GM18861 (cell line): ENCODE measurements around the gene SPRED1.

Experiments
- ATAC-seq: cut with Tn5 transposase; IDR thresholded peaks from one replicate; pipeline ENCODE4 v1.9.1; 2021; ENCODE audit not compliant: unreplicated experiment

The SPRED1 gene

GRCh38 chr15:38344351-38344750 lies 91.7 kb downstream of the SPRED1 start:
- no peak for ATAC-seq

GRCh38 chr15:38349251-38349650 lies 96.6 kb downstream of the SPRED1 start:
- no peak for ATAC-seq

- no peak for ATAC-seq
Measured at GRCh38 chr15:38351466-38351865, 98.8 kb downstream of the SPRED1 start.

GRCh38 chr15:38354315-38354929 lies 101.8 kb downstream of the SPRED1 start:
- no peak for ATAC-seq

GRCh38 chr15:38362355-38362754 lies 109.7 kb downstream of the SPRED1 start:
- ATAC-seq, result no peak

GRCh38 chr15:38367476-38367875 lies 114.8 kb downstream of the SPRED1 start:
- ATAC-seq, result no peak

DNA sequence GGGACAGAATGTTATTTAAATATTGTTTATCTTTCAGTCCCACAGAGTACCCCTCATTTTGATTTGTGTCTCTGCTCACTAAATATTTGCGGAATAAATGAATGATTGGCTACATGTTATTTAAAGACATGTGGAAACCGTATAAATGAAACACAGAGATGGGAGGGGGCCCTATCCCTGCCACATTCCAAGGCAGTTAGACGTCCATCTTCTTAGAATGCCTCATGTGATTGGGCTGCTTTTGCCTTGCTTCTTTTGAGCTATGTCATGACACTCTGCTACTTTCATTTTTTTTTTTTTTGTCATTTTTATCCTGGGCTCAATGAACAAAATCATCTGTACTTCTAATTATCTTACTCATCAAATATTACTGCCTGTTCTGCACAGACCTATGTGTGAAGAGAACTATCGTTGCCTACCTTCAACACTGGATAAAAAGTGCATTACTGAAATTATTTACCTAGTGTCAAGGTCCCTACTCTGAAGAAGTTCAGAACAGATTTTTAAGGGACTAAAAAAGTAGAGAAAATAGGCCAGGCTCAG lies 117.4 kb downstream of the SPRED1 start:
- no peak for ATAC-seq

DNA sequence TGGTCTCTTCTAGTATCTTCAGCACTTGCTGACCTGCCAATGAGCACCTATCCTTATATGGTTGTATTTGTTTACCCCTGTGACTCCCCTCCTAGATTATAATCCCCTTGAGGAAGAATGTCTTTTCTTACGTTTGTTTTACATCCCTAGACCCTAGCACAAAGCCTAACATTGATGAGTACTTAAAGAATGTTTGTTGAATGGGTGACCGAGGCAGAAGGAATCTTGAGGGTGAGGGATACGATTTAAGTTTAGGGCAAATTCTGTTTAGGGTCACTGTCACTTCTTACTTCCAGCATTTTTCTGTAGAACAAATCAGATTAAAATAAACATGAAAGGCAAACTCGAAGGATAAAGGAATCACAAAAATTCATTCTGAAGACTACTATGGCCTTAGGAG lies 120.4 kb downstream of the SPRED1 start:
- ATAC-seq, result no peak

DNA sequence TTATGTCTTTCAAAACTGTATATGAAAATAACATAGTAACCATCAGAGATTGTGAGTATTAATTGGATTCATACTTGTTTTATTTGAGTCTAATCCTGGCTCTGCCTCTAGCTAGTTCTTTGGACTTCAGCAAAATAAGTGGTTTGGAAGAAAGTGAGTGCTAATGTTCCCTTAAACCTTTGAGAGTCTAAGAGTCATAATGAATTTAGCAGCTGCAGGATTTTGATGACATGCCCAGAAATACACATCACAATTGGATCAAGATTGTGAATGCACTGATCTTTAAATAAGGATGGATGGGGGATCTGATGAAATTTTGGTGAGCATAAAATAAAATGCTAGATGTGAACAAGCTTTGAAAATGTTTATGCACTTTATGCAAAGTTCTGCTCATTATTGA lies 121.4 kb downstream of the SPRED1 start:
- ATAC-seq, result no peak

DNA sequence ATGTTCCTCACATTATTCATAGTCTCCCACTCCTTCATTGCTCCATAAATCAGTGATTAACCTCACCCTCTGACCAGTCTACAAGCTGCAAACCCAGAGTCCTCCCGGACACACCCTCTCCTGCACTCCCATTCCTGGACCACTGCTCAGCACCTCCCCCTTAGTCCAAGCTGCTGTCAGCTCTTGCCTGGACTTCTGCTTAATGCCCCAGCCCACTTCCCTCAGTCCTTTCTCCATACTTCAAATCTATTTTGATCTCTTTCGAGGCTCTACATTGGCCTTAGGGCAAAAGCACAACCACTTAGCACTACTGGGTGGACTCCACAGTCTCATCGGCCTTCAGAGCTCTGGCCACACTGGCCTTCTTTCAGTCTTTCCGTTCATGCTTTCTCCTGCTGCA lies 121.9 kb downstream of the SPRED1 start:
- ATAC-seq, result no peak

GRCh38 chr15:38376081-38376480 lies 123.4 kb downstream of the SPRED1 start:
- no peak for ATAC-seq

DNA sequence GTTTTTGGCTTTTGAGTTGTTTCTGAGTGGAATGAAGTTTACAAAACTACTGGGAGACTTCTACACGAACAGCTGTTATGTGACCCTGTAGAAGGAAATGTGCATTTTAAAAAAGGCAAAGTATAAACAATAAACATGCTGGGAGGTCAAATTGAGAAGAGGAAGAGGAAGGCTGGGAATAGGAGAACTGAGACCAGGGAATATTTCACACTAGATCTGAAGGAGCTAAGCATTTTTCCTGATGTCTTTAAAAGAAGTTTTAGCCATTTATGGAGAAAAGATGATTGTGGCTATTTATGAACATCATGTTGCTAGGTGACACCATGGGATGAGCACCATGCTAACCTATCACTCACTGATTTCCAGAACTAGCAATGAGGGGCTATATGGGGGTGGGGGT lies 125.0 kb downstream of the SPRED1 start:
- no peak for ATAC-seq

DNA sequence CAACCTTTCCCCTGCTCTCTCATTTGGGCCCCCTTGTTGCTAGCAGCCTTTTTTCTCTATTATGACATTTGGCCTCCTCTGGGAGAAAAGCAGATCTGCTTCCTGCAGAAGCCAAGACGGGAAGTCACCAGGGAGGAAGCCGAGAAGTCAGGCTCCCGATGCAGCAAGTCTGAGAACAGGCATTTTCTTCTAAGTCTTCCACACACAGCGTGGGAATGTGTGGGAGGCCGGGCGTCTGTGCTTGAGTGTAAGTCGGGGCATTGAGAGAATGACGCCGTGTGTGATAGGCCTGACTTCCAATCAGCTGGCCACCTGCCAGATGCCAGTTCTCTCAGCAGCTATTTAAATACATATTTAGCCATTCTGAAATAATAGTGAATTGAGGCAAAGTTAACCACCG lies 125.5 kb downstream of the SPRED1 start:
- no peak for ATAC-seq

DNA sequence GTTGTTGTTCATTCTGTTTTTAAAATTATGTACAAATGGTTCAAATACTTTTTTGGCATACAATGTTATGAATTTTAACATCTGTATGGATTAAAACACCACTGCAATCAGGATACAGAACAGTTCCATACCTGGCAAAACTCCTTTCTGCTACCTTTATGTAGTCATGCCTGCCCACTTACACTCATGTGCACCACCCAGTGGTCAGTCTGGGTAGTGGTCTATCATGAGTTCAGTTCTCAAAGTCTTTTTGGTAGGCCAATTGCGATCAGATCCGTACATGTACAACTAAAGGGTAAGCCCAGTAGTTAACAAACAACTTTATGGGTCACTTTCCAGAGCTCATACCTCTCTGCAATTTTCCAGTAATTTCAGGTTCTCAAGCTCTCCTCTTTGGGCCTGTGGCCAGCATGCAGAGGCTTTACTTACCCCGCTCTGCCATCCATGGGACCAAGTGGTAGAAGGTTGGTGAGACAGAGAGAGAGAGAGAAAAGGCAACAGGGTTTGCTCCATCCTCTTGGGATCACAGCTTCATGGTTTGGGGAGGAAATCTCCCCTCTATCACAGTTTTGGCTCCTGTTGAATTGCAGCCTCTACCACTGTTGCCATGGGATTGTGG lies 137.4 kb downstream of the SPRED1 start:
- ATAC-seq, result peak; percentile 81

DNA sequence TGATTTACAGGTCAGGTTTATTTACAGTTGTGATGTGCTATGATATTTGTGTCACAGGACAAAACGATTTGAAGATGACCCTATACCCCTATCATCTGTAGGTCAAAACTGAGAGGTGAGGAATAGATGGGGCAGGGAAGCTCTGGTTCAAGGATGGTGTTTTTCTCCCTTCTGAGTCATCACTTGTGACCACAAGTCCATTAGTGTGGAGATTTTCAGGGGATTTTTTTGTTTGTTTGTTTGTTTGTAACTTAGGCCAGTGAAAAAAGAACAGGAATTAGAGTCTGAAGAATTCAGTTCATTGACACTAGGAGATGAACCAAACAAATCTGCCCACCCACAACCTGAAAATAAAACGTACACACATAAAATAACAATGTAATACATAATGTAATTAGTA lies 138.6 kb downstream of the SPRED1 start:
- ATAC-seq, result no peak

- ATAC-seq, result no peak
Measured at GRCh38 chr15:38398134-38398533, 145.5 kb downstream of the SPRED1 start.

DNA sequence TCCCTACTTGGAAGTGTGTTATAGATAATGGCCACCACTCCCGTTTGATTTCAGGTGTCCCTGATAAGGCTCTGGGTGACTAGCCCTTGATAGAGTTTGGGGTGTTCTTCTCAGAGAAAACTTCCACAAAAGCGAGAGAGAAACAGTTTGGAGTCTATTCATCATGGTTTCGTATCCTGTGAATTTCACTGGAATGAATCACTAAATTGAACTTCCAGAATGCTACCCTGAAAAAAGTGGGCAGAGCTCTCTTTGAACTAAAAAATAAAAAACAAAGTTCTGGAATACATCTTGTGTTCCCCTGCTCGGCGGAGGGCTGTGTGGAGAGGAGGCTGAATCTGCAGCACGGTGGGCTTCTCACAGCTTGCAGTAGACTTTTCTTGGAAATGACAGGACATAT lies 148.5 kb downstream of the SPRED1 start:
- no peak for ATAC-seq

DNA sequence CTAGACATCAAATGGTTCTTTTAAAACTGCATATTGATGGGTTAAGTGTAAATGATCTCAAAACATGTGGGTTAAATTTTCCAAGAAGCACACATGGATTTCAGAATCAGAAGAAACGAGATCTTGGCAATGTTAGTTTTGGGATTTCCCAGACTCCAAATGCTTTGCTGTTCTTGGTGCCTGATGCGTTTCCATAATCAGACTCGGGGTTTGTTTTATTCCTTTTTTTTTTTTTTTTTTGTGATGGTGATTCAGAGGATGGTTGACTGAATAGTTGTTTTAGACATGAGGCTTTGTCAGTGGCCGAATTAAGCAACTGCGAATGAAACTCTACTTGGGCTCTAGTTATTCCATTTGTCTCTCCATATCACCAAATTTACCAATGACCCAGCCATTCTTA lies 149.1 kb downstream of the SPRED1 start:
- no peak for ATAC-seq

GRCh38 chr15:38406436-38406835 lies 153.8 kb downstream of the SPRED1 start:
- no peak for ATAC-seq
